ENCODE data around the gene PREX1. TPM values are rescaled to one million over a fixed set of nuclear protein-coding genes. Genes with fewer than 3 reads are reported as not detected.

Gene PREX1
- total RNA-seq, 4 donors from 2014 or later, result 7.5 to 10.9 (median 9.1) TPM

GRCh38 chr20:48634641-48635040 is 193.2 kb downstream of the PREX1 start:
- Histone ChIP-seq H3K27me3 (no peaks in the 10 kb centered on the region), H3K4me1 (no peaks in the 10 kb centered on the region), H3K27ac (no peak overlapping the region), H3K9me3 (no peaks in the 10 kb centered on the region), H3K36me3 (peaks cover 0 to 7% of the 10 kb centered on the region in 2 donors), H3K4me3 (no peak overlapping the region)
- DNase-seq (no peak), ATAC-seq (no peak)
- no peak for TF ChIP-seq CTCF (IDR thresholded peaks at IDR 0.05 in 4 of 5, conservative IDR thresholded peaks at IDR 0.05 in 1 of 5)
- no peak for TF ChIP-seq POLR2A (IDR thresholded peaks at IDR 0.05)
- in situ Hi-C loops (cut with MboI; ENCODE audit: low sequenced_read_pairs in 4 of 4) (no loop called here), intact Hi-C loops (cut with DNase I; ENCODE audit: low total_unique reads) (no loop called here)

GRCh38 chr20:48633620-48634257 is 194.1 kb downstream of the PREX1 start:
- Histone ChIP-seq H3K4me3 (no peak overlapping the region), H3K27ac (no peak overlapping the region), H3K36me3 (peaks cover 0 to 5% of the 10 kb centered on the region in 2 donors), H3K4me1 (no peaks in the 10 kb centered on the region), H3K27me3 (no peaks in the 10 kb centered on the region), H3K9me3 (no peaks in the 10 kb centered on the region)
- DNase-seq, result no peak
- no peak for ATAC-seq
- TF ChIP-seq CTCF (IDR thresholded peaks at IDR 0.05 in 4 of 5, conservative IDR thresholded peaks at IDR 0.05 in 1 of 5) (no peak), POLR2A (IDR thresholded peaks at IDR 0.05) (no peak)
- intact Hi-C loops (cut with DNase I; ENCODE audit: low total_unique reads), result no loop called here
- in situ Hi-C loops (cut with MboI; ENCODE audit: low sequenced_read_pairs in 4 of 4), result no loop called here

- in situ Hi-C loops (cut with MboI; ENCODE audit: low sequenced_read_pairs in 4 of 4), result no loop called here
- Histone ChIP-seq H3K27me3 (no peaks in the 10 kb centered on the region), H3K4me3 (no peak overlapping the region), H3K4me1 (no peaks in the 10 kb centered on the region), H3K27ac (no peak overlapping the region), H3K36me3 (peaks cover 0 to 5% of the 10 kb centered on the region in 2 donors), H3K9me3 (no peaks in the 10 kb centered on the region)
- no peak for TF ChIP-seq POLR2A (IDR thresholded peaks at IDR 0.05)
- ATAC-seq, result no peak
- intact Hi-C loops (cut with DNase I; ENCODE audit: low total_unique reads), result no loop called here
- DNase-seq, result no peak
Measured at GRCh38 chr20:48632825-48633619, 194.8 kb downstream of the PREX1 start.

GRCh38 chr20:48632017-48632824 is 195.6 kb downstream of the PREX1 start:
- Histone ChIP-seq H3K27me3 (no peaks in the 10 kb centered on the region), H3K27ac (no peak overlapping the region), H3K36me3 (peaks cover 0 to 5% of the 10 kb centered on the region in 2 donors), H3K4me1 (no peaks in the 10 kb centered on the region), H3K4me3 (no peak overlapping the region), H3K9me3 (no peaks in the 10 kb centered on the region)
- DNase-seq, result no peak
- in situ Hi-C loops (cut with MboI; ENCODE audit: low sequenced_read_pairs in 4 of 4) (no loop called here), intact Hi-C loops (cut with DNase I; ENCODE audit: low total_unique reads) (no loop called here)
- no peak for TF ChIP-seq CTCF (IDR thresholded peaks at IDR 0.05 in 4 of 5, conservative IDR thresholded peaks at IDR 0.05 in 1 of 5)
- TF ChIP-seq POLR2A (IDR thresholded peaks at IDR 0.05), result no peak
- ATAC-seq, result no peak

Data from gastrocnemius medialis (tissue), 4 donors.